ENCODE data around the gene CCDC107.

Gene CCDC107

GRCh38 chr9:35682051-35682450 is 24.0 kb downstream of the CCDC107 start:
- no peak for TF ChIP-seq POLR2A (IDR thresholded peaks at IDR 0.05; ENCODE audit: low read depth, low read length)
- DNase-seq (ENCODE audit: insufficient read length) (no peak), FAIRE-seq (no peak)

GRCh38 chr9:35682520-35683315 is 24.6 kb downstream of the CCDC107 start:
- no peak for FAIRE-seq
- TF ChIP-seq POLR2AphosphoS5 (IDR thresholded peaks at IDR 0.05; ENCODE audit: low read depth, low read length), result no peak
- no peak for TF ChIP-seq TAF1 (IDR thresholded peaks at IDR 0.05; ENCODE audit: borderline replicate concordance, low read depth, low read length)
- no peak for TF ChIP-seq POLR2A (IDR thresholded peaks at IDR 0.05; ENCODE audit: low read depth, low read length)
- no peak for DNase-seq (ENCODE audit: insufficient read length)

GRCh38 chr9:35683323-35683722 is 25.2 kb downstream of the CCDC107 start:
- DNase-seq (ENCODE audit: insufficient read length), result no peak
- TF ChIP-seq POLR2AphosphoS5 (IDR thresholded peaks at IDR 0.05; ENCODE audit: low read depth, low read length) (no peak), TAF1 (IDR thresholded peaks at IDR 0.05; ENCODE audit: borderline replicate concordance, low read depth, low read length) (no peak), POLR2A (IDR thresholded peaks at IDR 0.05; ENCODE audit: low read depth, low read length) (no peak)
- no peak for FAIRE-seq

GRCh38 chr9:35684921-35685320 is 26.8 kb downstream of the CCDC107 start:
- DNase-seq (ENCODE audit: insufficient read length) (no peak), FAIRE-seq (no peak)
- TF ChIP-seq TAF1 (IDR thresholded peaks at IDR 0.05; ENCODE audit: borderline replicate concordance, low read depth, low read length), result no peak
- no peak for TF ChIP-seq POLR2A (IDR thresholded peaks at IDR 0.05; ENCODE audit: low read depth, low read length)
- TF ChIP-seq POLR2AphosphoS5 (IDR thresholded peaks at IDR 0.05; ENCODE audit: low read depth, low read length), result no peak

GRCh38 chr9:35685506-35685905 is 27.4 kb downstream of the CCDC107 start:
- no peak for DNase-seq (ENCODE audit: insufficient read length)
- TF ChIP-seq TAF1 (IDR thresholded peaks at IDR 0.05; ENCODE audit: borderline replicate concordance, low read depth, low read length) (no peak), POLR2A (IDR thresholded peaks at IDR 0.05; ENCODE audit: low read depth, low read length) (no peak), POLR2AphosphoS5 (IDR thresholded peaks at IDR 0.05; ENCODE audit: low read depth, low read length) (no peak)
- no peak for FAIRE-seq

GRCh38 chr9:35686222-35687203 is 28.4 kb downstream of the CCDC107 start:
- TF ChIP-seq TAF1 (IDR thresholded peaks at IDR 0.05; ENCODE audit: borderline replicate concordance, low read depth, low read length) (no peak), POLR2AphosphoS5 (IDR thresholded peaks at IDR 0.05; ENCODE audit: low read depth, low read length) (no peak), POLR2A (IDR thresholded peaks at IDR 0.05; ENCODE audit: low read depth, low read length) (no peak)
- FAIRE-seq (no peak), DNase-seq (ENCODE audit: insufficient read length) (no peak)

- TF ChIP-seq TAF1 (IDR thresholded peaks at IDR 0.05; ENCODE audit: borderline replicate concordance, low read depth, low read length) (no peak), POLR2A (IDR thresholded peaks at IDR 0.05; ENCODE audit: low read depth, low read length) (no peak)
- FAIRE-seq, result no peak
- no peak for DNase-seq (ENCODE audit: insufficient read length)
Observed at GRCh38 chr9:35687306-35687705, 29.2 kb downstream of the CCDC107 start.

GRCh38 chr9:35687972-35688557 is 30.0 kb downstream of the CCDC107 start:
- TF ChIP-seq TAF1 (IDR thresholded peaks at IDR 0.05; ENCODE audit: borderline replicate concordance, low read depth, low read length), result no peak
- TF ChIP-seq POLR2AphosphoS5 (IDR thresholded peaks at IDR 0.05; ENCODE audit: low read depth, low read length), result no peak
- TF ChIP-seq POLR2A (IDR thresholded peaks at IDR 0.05; ENCODE audit: low read depth, low read length), result no peak
- no peak for FAIRE-seq
- DNase-seq (ENCODE audit: insufficient read length), result no peak

- FAIRE-seq (no peak), DNase-seq (ENCODE audit: insufficient read length) (no peak)
- TF ChIP-seq POLR2A (IDR thresholded peaks at IDR 0.05; ENCODE audit: low read depth, low read length), result no peak
- no peak for TF ChIP-seq POLR2AphosphoS5 (IDR thresholded peaks at IDR 0.05; ENCODE audit: low read depth, low read length)
- no peak for TF ChIP-seq TAF1 (IDR thresholded peaks at IDR 0.05; ENCODE audit: borderline replicate concordance, low read depth, low read length)
Observed at GRCh38 chr9:35688558-35689541, 30.8 kb downstream of the CCDC107 start.

GRCh38 chr9:35689542-35690293 is 31.6 kb downstream of the CCDC107 start, which contains the start of gene TPM2:
TPM2 (minus strand) TSS chr9:35689925; CDS start chr9:35689817, 108 bp downstream.
- no peak for DNase-seq (ENCODE audit: insufficient read length)
- no peak for FAIRE-seq
- TF ChIP-seq POLR2AphosphoS5 (IDR thresholded peaks at IDR 0.05; ENCODE audit: low read depth, low read length) (no peak), POLR2A (IDR thresholded peaks at IDR 0.05; ENCODE audit: low read depth, low read length) (no peak), TAF1 (IDR thresholded peaks at IDR 0.05; ENCODE audit: borderline replicate concordance, low read depth, low read length) (no peak)
